ENCODE data around the gene CFAP45. TPM values are rescaled to one million over a fixed set of nuclear protein-coding genes. Genes with fewer than 3 reads are reported as not detected.
A peak's percentile ranks its signal among the peaks of the same experiment; 100 is the strongest.

The CFAP45 gene
- total RNA-seq, 6 experiments from 2014 or later = not detected

- no peak for DNase-seq
- 85% methylated on average over 6 of the region's 13 CpGs for WGBS (ENCODE audit: insufficient coverage, low coverage, low lambda C conversion rate, missing lambda C conversion rate)
- intact Hi-C loops (cut with DNase I) = no loop called here
- no peaks in the 10 kb centered on the region for H3K27me3 ChIP-seq
- H3K36me3 ChIP-seq = peaks cover 0 to 5% (median 1%) of the 10 kb centered on the region in 4 donors
- no peaks in the 10 kb centered on the region for H3K9me3 ChIP-seq
- H3K27ac ChIP-seq = no peak overlapping the region
- H3K4me1 ChIP-seq = peaks cover 0 to 12% (median 6%) of the 10 kb centered on the region in 4 donors
- TF ChIP-seq, protein P1, sequence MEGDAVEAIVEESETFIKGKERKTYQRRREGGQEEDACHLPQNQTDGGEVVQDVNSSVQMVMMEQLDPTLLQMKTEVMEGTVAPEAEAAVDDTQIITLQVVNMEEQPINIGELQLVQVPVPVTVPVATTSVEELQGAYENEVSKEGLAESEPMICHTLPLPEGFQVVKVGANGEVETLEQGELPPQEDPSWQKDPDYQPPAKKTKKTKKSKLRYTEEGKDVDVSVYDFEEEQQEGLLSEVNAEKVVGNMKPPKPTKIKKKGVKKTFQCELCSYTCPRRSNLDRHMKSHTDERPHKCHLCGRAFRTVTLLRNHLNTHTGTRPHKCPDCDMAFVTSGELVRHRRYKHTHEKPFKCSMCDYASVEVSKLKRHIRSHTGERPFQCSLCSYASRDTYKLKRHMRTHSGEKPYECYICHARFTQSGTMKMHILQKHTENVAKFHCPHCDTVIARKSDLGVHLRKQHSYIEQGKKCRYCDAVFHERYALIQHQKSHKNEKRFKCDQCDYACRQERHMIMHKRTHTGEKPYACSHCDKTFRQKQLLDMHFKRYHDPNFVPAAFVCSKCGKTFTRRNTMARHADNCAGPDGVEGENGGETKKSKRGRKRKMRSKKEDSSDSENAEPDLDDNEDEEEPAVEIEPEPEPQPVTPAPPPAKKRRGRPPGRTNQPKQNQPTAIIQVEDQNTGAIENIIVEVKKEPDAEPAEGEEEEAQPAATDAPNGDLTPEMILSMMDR (IDR thresholded peaks at IDR 0.05) = no peak
- no peak for TF ChIP-seq POLR2A (IDR thresholded peaks at IDR 0.05)
- no peak for ATAC-seq
- H3K4me3 ChIP-seq = no peak overlapping the region
Measured at GRCh38 chr1:159927849-159928431, 28.0 kb upstream of the CFAP45 start.

DNA sequence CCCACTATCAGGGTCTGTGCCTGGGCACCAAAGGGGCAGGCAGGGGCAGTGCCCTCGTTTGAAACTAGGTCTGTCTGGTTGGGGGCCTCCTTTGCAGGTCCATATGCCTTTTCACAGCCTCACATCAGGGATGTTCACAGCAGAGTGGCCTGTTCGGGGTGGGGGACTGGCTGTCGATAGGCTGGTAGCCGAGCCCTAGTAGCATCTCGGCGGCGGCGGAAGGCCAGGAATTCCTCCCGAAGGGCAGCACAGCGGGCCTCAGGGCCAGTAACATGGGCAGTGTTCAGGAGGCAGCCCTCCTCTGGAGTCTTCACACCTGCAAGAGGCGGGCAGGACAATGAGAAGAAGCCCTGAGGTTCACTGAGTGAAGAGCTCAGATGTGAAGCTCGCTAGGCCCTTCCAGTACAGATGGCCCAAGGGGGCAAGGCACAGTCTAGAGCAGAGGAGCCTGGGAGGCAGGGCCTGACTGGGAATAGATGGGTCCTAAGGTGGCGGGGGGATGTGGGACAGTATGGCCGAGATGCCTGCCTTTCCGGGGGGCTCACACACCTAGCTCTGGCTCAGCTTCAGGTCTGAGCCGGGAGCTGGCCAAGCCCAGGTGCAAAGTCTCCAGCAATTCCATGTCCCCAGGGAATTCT is 27.4 kb upstream of the CFAP45 start:
- H3K4me1 ChIP-seq = peaks cover 0 to 18% (median 9%) of the 10 kb centered on the region in 4 donors
- H3K27ac ChIP-seq = no peak overlapping the region
- TF ChIP-seq POLR2A (IDR thresholded peaks at IDR 0.05) = no peak
- TF ChIP-seq, protein P1 (IDR thresholded peaks at IDR 0.05) = no peak
- no peak for DNase-seq
- 77% methylated on average over 3 of the region's 16 CpGs for WGBS (ENCODE audit: insufficient coverage, low coverage, low lambda C conversion rate, missing lambda C conversion rate)
- no peak for ATAC-seq
- no peak overlapping the region for H3K4me3 ChIP-seq
- H3K9me3 ChIP-seq = no peaks in the 10 kb centered on the region
- peaks cover 0 to 5% (median 1%) of the 10 kb centered on the region in 4 donors for H3K36me3 ChIP-seq
- no peaks in the 10 kb centered on the region for H3K27me3 ChIP-seq
- intact Hi-C loops (cut with DNase I) = no loop called here

DNA sequence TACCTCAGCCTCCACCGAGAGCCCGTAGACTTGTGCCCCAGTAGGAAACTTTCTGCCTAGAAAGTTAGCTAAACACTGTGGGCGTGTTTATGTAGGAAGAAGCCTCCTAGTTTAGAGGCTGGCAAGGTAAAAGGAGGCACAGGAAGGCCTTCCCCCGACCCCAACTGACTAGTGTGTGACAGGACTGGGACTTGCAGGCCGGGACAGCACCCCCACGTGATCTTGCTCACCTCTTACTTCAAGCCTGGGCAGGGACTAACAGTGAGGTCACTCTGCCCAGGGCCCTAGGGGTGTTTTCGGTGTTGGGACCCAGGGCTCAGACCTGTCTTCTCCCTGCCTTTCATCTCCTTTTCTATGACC is 25.7 kb upstream of the CFAP45 start:
- TF ChIP-seq POLR2A (IDR thresholded peaks at IDR 0.05) = no peak
- TF ChIP-seq, protein P1 (IDR thresholded peaks at IDR 0.05) = no peak
- H3K4me1 ChIP-seq = peaks cover 0 to 26% (median 13%) of the 10 kb centered on the region in 4 donors
- H3K36me3 ChIP-seq = peaks cover 0 to 5% (median 1%) of the 10 kb centered on the region in 4 donors
- DNase-seq (peak in 1 of 3 donors; percentile 47), ATAC-seq (peak; percentile 0 to 2 (median 0))
- WGBS (ENCODE audit: insufficient coverage, low coverage, low lambda C conversion rate, missing lambda C conversion rate) = 0% methylated on average over 2 of the region's 7 CpGs
- H3K9me3 ChIP-seq = no peaks in the 10 kb centered on the region
- intact Hi-C loops (cut with DNase I) = no loop called here
- no peaks in the 10 kb centered on the region for H3K27me3 ChIP-seq
- H3K27ac ChIP-seq = peak overlapping the region; percentile 48 to 91 (median 84)
- peak overlapping the region; percentile 67 to 91 (median 85) for H3K4me3 ChIP-seq

- H3K9me3 ChIP-seq = no peaks in the 10 kb centered on the region
- TF ChIP-seq, protein P1 (IDR thresholded peaks at IDR 0.05) = no peak
- peak; percentile 89 for TF ChIP-seq POLR2A (IDR thresholded peaks at IDR 0.05)
- WGBS (ENCODE audit: insufficient coverage, low coverage, low lambda C conversion rate, missing lambda C conversion rate) = 0% methylated on average over 19 of the region's 58 CpGs
- ATAC-seq (peak; percentile 63 to 75 (median 73)), DNase-seq (peak; percentile 90 to 94 (median 92))
- peaks cover 0 to 26% (median 13%) of the 10 kb centered on the region in 4 donors for H3K4me1 ChIP-seq
- H3K27me3 ChIP-seq = no peaks in the 10 kb centered on the region
- peak within 1 kb of the TSS; percentile 67 to 91 (median 85) for H3K4me3 ChIP-seq
- peaks cover under 1 to 7% (median 2%) of the 10 kb centered on the region in 4 donors for H3K36me3 ChIP-seq
- intact Hi-C loops (cut with DNase I) = no loop called here
- H3K27ac ChIP-seq = peak within 1 kb of the TSS; percentile 84 to 91 (median 84)
Measured at GRCh38 chr1:159924791-159925718, 25.1 kb upstream of the CFAP45 start, which contains the start of gene TAGLN2. Gene TAGLN2, minus strand, starts transcription at chr1:159925507. Its CDS starts 4,998 bp downstream, at chr1:159920509.

Data from right lobe of liver (tissue), 6 donors.